Vagina (tissue), 2 donors: ENCODE measurements around the gene AGBL5. TPM values are rescaled to one million over a fixed set of nuclear protein-coding genes. Genes with fewer than 3 reads are reported as not detected.

Experiments
- DNase-seq, 2 donors: peaks; one replicate each; pipeline ENCODE4 v3.0.0-alpha.2; 2017; ENCODE audit errors: extremely low spot score in 2 of 2
- H3K27ac ChIP-seq: fragments of 200-600 bp; sonication (generic); one replicate; pipeline ENCODE4 v1.5.1; 2019
- H3K27me3 ChIP-seq: fragments of 200-600 bp; sonication (generic); one replicate; pipeline ENCODE4 v1.5.1; 2019
- H3K36me3 ChIP-seq, 2 donors: fragments of 200-600 bp; sonication (generic); one replicate each; pipeline ENCODE4 v1.5.1; 2017 to 2019
- H3K4me1 ChIP-seq: fragments of 200-600 bp; sonication (generic); one replicate; pipeline ENCODE4 v1.5.1; 2019
- H3K4me3 ChIP-seq, 2 donors: fragments of 200-600 bp; sonication (generic); 1 replicate in 1 of 2; 2 replicates in 1 of 2; pipeline ENCODE4 v1.5.1; 2016 to 2019
- H3K9me3 ChIP-seq: fragments of 200-600 bp; sonication (generic); one replicate; pipeline ENCODE4 v1.5.1; 2019
- CTCF ChIP-seq, 3 experiments: fragments of 450-650 bp in 2 of 3; fragments of 200-600 bp in 1 of 3; sonication (generic) in 1 of 3; IDR thresholded peaks; one replicate each; pipeline ENCODE4 v1.5.1; 2017 to 2019; ENCODE audit warnings: antibody characterized with exemption in 3 of 3, mild to moderate bottlenecking in 2 of 3, moderate library complexity in 2 of 3
- POLR2A ChIP-seq, 2 donors: fragments of 450-650 bp; IDR thresholded peaks; one replicate each; pipeline ENCODE4 v1.6.1; 2017; ENCODE audit warnings: antibody characterized with exemption in 2 of 2, mild to moderate bottlenecking in 2 of 2, moderate library complexity in 2 of 2
- POLR2AphosphoS5 ChIP-seq, 2 donors: sonication (generic); formaldehyde crosslinking; IDR thresholded peaks; one replicate each; pipeline ENCODE4 v1.9.0; 2017; ENCODE audit warnings: antibody characterized with exemption in 2 of 2, mild to moderate bottlenecking in 2 of 2, low read depth in 1 of 2; ENCODE audit not compliant: insufficient read depth in 1 of 2
- intact Hi-C: fragments of 100-400 bp; cut with DNase I; formaldehyde crosslinking; loops from one replicate; pipeline ENCODE4 v1.15.1; 2023
- total RNA-seq: library from RNA; depleted of rRNA; stranded (reverse); fragments of >200 nt; gene quantifications from one replicate; pipeline ENCODE4 v1.2.3, GENCODE V29; 2016

The AGBL5 gene
- total RNA-seq, 1 donor from 2014 or later = 8.8 TPM

DNA sequence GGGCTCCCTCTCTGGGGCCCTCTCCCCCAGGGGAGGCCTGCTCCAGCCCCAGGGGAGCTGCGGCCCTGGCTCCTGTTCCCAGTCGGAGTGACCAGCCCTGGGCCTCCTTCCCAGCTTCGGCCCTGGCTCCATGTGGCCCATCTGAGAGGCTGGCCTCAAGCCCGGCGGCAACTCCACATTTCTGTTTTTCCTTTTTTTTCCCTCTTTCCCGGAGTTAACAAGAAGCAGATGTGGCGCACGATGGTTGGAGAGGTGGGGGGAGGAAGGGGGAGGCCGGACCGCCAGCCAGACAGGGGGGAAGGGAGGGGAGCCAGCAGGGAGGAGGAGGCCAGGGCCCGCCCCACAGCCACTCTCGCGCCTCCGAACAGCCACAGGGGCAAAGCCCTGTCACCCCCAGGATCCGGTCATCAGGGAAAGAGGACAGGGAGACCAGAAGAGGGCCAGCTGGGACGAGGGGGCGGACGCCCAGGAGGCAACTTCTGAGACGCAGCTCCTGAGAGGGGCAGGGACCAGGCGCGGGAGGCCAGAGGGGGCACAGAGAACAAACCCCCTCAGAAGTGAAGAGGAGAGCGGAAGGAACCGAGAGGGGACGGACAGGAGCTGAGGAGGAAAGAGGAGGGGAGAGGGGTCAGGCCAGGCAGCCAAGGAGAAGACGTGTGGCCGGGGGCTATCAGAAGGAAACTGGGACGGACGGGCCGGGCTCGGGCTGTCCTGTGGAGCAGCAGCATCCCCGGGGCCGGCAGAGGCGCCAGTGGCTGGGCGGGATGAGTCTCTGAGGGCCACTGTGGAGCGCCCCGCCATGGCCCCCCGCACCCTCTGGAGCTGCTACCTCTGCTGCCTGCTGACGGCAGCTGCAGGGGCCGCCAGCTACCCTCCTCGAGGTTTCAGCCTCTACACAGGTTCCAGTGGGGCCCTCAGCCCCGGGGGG lies 27.1 kb downstream of the AGBL5 start, which contains the start of gene EMILIN1:
Gene EMILIN1 (plus strand): TSS at position 349 of the 928 bp plus-strand sequence. CDS start 451 bp downstream, at position 800.
- TF ChIP-seq POLR2A (IDR thresholded peaks at IDR 0.05) (peak in 1 of 2 donors; percentile 70), CTCF (IDR thresholded peaks at IDR 0.05) (no peak), POLR2AphosphoS5 (IDR thresholded peaks at IDR 0.05; ENCODE audit: insufficient read depth in 1 of 2, low read depth in 1 of 2) (peak in 1 of 2 donors; percentile 89)
- H3K4me3 ChIP-seq = peak within 1 kb of the TSS; percentile 60 to 77
- H3K36me3 ChIP-seq = no peaks in the 10 kb centered on the region
- intact Hi-C loops = no loop called here
- DNase-seq = no peak
- H3K9me3 ChIP-seq = no peaks in the 10 kb centered on the region
- H3K4me1 ChIP-seq = peaks cover 77% of the 10 kb centered on the region
- H3K27me3 ChIP-seq = no peaks in the 10 kb centered on the region
- peak within 1 kb of the TSS; percentile 89 for H3K27ac ChIP-seq

DNA sequence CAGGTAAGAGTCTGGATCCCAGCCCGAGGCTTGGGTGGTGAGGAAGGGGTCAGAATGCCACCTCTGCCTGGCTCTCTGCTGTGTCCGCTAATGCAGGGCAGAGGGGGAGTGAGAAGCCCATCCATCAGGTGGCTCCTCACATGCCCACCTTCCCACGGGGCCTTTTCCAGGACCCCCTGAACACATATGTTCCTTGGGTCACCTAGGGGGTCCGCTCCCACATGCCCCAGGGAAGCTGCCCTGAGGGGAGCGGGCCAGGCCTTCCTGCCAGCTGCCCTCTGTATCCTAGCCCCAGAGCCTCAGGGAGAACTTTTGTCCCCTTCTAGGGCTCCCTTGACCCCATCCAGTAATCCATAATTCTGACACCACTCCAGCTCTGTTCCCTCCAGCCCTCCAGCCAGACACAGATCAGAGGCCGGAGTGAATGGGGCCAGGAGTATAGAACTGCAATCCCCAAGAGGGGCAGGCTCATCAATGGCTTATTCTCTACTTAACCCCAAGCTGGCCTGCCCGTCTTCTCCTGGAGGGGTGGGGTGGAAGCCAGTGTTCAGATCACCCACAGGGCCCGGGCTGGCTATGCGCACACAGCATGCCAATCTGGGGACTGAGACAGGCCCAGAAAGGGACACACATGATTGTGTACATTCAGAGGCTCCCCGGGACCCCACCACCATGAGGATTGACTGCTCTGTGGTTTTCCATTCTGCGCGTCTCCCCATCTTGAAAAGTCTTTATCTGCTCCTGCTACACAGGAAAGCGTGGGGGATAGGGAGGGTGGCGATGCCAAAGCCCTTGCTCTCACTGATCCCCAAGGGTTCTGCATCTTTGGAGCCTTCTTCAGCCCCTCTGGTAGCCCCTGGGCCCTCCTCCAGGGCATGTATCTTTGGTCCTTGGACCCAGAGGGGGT lies 28.0 kb downstream of the AGBL5 start:
- intact Hi-C loops = loop anchor here (10.0 kb wide), 1 partner anchor 45 kb away; the partner anchor contains the start of gene TMEM214

GRCh38 chr2:27080140-27080469 lies 28.6 kb downstream of the AGBL5 start:
- Histone ChIP-seq H3K9me3 (no peaks in the 10 kb centered on the region), H3K36me3 (no peaks in the 10 kb centered on the region), H3K4me3 (peak overlapping the region; percentile 60 to 77), H3K27ac (peak overlapping the region; percentile 89), H3K27me3 (no peaks in the 10 kb centered on the region), H3K4me1 (peaks cover 75% of the 10 kb centered on the region)
- TF ChIP-seq POLR2AphosphoS5 (IDR thresholded peaks at IDR 0.05; ENCODE audit: insufficient read depth in 1 of 2, low read depth in 1 of 2) (no peak), POLR2A (IDR thresholded peaks at IDR 0.05) (no peak), CTCF (IDR thresholded peaks at IDR 0.05) (no peak)
- intact Hi-C loops = loop anchor here (10.0 kb wide), 1 partner anchor 45 kb away; the partner anchor contains the start of gene TMEM214
- DNase-seq = no peak

More for the DNA sequence above, 28.0 kb downstream of the AGBL5 start:
- TF ChIP-seq POLR2AphosphoS5 (IDR thresholded peaks at IDR 0.05; ENCODE audit: insufficient read depth in 1 of 2, low read depth in 1 of 2) = no peak
- no peak for TF ChIP-seq CTCF (IDR thresholded peaks at IDR 0.05)
- no peak for TF ChIP-seq POLR2A (IDR thresholded peaks at IDR 0.05)
- Histone ChIP-seq H3K9me3 (no peaks in the 10 kb centered on the region), H3K4me3 (peak overlapping the region; percentile 60 to 77), H3K36me3 (no peaks in the 10 kb centered on the region), H3K4me1 (peaks cover 75% of the 10 kb centered on the region), H3K27me3 (no peaks in the 10 kb centered on the region), H3K27ac (peak overlapping the region; percentile 89)
- no peak for DNase-seq

- no peak for TF ChIP-seq CTCF (IDR thresholded peaks at IDR 0.05)
- intact Hi-C loops = loop anchor here (10.0 kb wide), 1 partner anchor 46 kb away; the partner anchor contains the start of gene TMEM214
- H3K36me3 ChIP-seq = no peaks in the 10 kb centered on the region
- peak overlapping the region; percentile 89 for H3K27ac ChIP-seq
- no peaks in the 10 kb centered on the region for H3K9me3 ChIP-seq
- H3K27me3 ChIP-seq = no peaks in the 10 kb centered on the region
- H3K4me3 ChIP-seq = peak overlapping the region; percentile 60 to 77
- no peak for DNase-seq
- peaks cover 75% of the 10 kb centered on the region for H3K4me1 ChIP-seq
Measured at GRCh38 chr2:27080603-27080936, 29.1 kb downstream of the AGBL5 start.
